GM12875 (cell line): Measurements from ENCODE around the gene STMN3.

Source experiments
- H3K4me3 ChIP-seq: one replicate; pipeline ENCODE4 v1.5.1; 2011; ENCODE audit warnings: low read depth, low read length, control low read depth
- TF ChIP-seq, protein P1 (sequence below): IDR thresholded peaks from 2 replicates; pipeline ENCODE4 v1.5.1; 2011; ENCODE audit warnings: low read depth, mild to moderate bottlenecking, control low read depth, inconsistent platforms, low read length, moderate library complexity, borderline replicate concordance; ENCODE audit not compliant: insufficient read depth

STMN3 gene

DNA sequence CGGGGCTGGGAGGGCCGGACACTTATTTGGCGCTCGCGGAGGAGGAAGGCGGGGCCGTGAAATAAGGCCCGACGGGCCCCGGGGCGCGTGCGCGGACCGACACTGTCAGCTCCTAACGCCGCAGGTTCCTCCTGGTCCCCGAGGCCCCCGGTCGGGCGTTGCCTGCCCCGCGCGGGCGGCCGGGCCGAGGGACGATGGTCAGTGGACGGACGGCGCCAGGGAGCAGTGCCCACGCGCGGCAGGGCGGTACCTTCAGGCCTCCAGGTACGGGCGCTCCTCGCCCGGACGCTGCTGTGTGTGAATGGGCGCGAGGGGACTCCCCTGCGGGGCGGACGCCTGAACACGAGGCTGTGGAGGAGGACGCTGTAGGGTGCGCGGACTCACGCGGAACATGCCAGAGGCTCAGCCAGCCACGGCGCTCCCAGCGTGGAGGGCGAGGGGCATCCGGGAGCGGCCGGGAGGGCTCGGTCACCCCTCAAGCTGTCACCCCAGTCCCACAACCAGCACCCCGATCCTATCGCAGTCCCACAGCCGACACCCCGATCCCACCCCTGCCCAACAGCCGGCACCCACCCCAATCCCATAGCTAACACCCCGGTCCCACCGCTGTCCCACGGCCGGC, 26.0 kb downstream of the STMN3 start:
- peak overlapping the region; percentile 95 for H3K4me3 ChIP-seq
- TF ChIP-seq, protein P1, sequence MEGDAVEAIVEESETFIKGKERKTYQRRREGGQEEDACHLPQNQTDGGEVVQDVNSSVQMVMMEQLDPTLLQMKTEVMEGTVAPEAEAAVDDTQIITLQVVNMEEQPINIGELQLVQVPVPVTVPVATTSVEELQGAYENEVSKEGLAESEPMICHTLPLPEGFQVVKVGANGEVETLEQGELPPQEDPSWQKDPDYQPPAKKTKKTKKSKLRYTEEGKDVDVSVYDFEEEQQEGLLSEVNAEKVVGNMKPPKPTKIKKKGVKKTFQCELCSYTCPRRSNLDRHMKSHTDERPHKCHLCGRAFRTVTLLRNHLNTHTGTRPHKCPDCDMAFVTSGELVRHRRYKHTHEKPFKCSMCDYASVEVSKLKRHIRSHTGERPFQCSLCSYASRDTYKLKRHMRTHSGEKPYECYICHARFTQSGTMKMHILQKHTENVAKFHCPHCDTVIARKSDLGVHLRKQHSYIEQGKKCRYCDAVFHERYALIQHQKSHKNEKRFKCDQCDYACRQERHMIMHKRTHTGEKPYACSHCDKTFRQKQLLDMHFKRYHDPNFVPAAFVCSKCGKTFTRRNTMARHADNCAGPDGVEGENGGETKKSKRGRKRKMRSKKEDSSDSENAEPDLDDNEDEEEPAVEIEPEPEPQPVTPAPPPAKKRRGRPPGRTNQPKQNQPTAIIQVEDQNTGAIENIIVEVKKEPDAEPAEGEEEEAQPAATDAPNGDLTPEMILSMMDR, result no peak

- TF ChIP-seq, protein P1, result no peak
- H3K4me3 ChIP-seq, result peak within 1 kb of the TSS; percentile 95
Observed at GRCh38 chr20:63626424-63627128, 26.6 kb downstream of the STMN3 start, which contains the start of gene GMEB2. TSS of gene GMEB2 (minus strand) at chr20:63627101. CDS start at chr20:63619397, 7,704 bp downstream.

DNA sequence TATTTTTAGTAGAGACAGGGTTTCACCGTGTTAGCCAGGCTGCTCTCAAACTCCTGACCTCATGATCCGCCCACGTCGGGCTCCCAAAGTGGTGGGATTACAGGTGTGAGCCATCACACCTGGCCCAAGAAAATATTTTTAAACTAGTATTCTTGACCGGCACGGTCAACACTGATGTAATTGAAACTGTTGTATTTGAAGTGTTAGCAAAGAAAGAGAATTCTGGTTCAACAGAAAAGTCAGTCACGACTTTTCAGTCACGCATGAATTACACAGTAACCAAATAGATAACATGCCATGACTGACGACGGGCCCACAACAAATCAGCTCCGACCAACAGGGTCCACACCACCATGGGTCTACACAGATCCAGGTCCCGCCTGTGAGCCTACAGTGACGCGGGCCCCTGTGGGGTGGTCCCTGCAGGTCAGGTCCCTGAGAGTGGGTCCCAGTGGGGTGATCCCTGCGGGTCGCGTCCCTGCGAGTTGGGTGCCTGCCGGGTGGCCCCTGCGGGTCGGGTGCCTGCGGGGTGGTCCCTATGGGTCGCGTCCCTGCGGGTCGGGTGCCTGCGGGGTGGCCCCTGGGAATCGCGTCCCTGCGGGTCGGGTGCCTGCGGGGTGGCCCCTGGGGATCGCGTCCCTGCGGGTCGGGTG, 27.3 kb downstream of the STMN3 start:
- peak overlapping the region; percentile 57 for H3K4me3 ChIP-seq
- TF ChIP-seq, protein P1, result no peak

- TF ChIP-seq, protein P1, result no peak
- no peak overlapping the region for H3K4me3 ChIP-seq
Observed at GRCh38 chr20:63624486-63624885, 28.7 kb downstream of the STMN3 start.

- no peak overlapping the region for H3K4me3 ChIP-seq
- TF ChIP-seq, protein P1, result no peak
Observed at GRCh38 chr20:63622732-63623131, 30.5 kb downstream of the STMN3 start.

GRCh38 chr20:63622096-63622495, 31.1 kb downstream of the STMN3 start:
- TF ChIP-seq, protein P1, result no peak
- H3K4me3 ChIP-seq, result no peak overlapping the region
